NCI-H146 (cell line): Measurements from ENCODE around the gene GLDC.

Experiments used
- DNase-seq: peaks from one replicate; lab custom pipeline; 2025; lab: John Stamatoyannopoulos, UW

The GLDC gene

GRCh38 chr9:6620353-6620752, 25.2 kb downstream of the GLDC start:
- no peak for DNase-seq

GRCh38 chr9:6619909-6620308, 25.6 kb downstream of the GLDC start:
- DNase-seq = no peak

- DNase-seq = no peak
Observed at GRCh38 chr9:6616951-6617602, 28.5 kb downstream of the GLDC start.

GRCh38 chr9:6614489-6614888, 31.0 kb downstream of the GLDC start:
- DNase-seq = no peak

GRCh38 chr9:6611865-6612264, 33.7 kb downstream of the GLDC start:
- DNase-seq = no peak

- no peak for DNase-seq
Observed at GRCh38 chr9:6610073-6610472, 35.5 kb downstream of the GLDC start.

GRCh38 chr9:6609497-6610016, 36.0 kb downstream of the GLDC start:
- no peak for DNase-seq

- DNase-seq = no peak
Observed at GRCh38 chr9:6605202-6605601, 40.3 kb downstream of the GLDC start.

GRCh38 chr9:6600426-6600825, 45.1 kb downstream of the GLDC start:
- no peak for DNase-seq

- no peak for DNase-seq
Observed at GRCh38 chr9:6600006-6600405, 45.5 kb downstream of the GLDC start.

GRCh38 chr9:6598249-6598725, 47.2 kb downstream of the GLDC start:
- DNase-seq = no peak

- DNase-seq = no peak
Observed at GRCh38 chr9:6592791-6593190, 52.7 kb downstream of the GLDC start.

GRCh38 chr9:6592231-6592630, 53.3 kb downstream of the GLDC start:
- DNase-seq = no peak

GRCh38 chr9:6590772-6591384, 54.7 kb downstream of the GLDC start:
- DNase-seq = peak; percentile 86

- DNase-seq = no peak
Observed at GRCh38 chr9:6590334-6590733, 55.2 kb downstream of the GLDC start.

- peak; percentile 32 for DNase-seq
Observed at GRCh38 chr9:6584881-6585597, 60.5 kb downstream of the GLDC start.

GRCh38 chr9:6581253-6581652, 64.3 kb downstream of the GLDC start:
- DNase-seq = no peak

- DNase-seq = no peak
Observed at GRCh38 chr9:6579613-6580012, 65.9 kb downstream of the GLDC start.

- DNase-seq = no peak
Observed at GRCh38 chr9:6576987-6577386, 68.5 kb downstream of the GLDC start.

GRCh38 chr9:6575324-6576034, 70.0 kb downstream of the GLDC start:
- DNase-seq = peak; percentile 43

GRCh38 chr9:6567140-6567591, 78.4 kb downstream of the GLDC start:
- no peak for DNase-seq

- no peak for DNase-seq
Observed at GRCh38 chr9:6566409-6567139, 79.0 kb downstream of the GLDC start.
